HepG2 (cell line): Measurements from ENCODE around the gene BIRC6. TPM values are rescaled to one million over a fixed set of nuclear protein-coding genes. Genes with fewer than 3 reads are reported as not detected.

ENCODE experiments used
- ATAC-seq: fragments of 200-7000 bp; cut with Tn5 transposase; 3 replicates; pipeline ENCODE4 v1.9.1; 2020; ENCODE audit warnings: mild to moderate bottlenecking, moderate library complexity
- BruUV-seq: library from RNA; stranded (reverse); fragments of 400-500 nt; replicated peaks from 2 replicates; lab custom pipeline; 2021; lab: Mats Ljungman, UMichigan
- CTCF ChIA-PET: fragments of 300-600 bp; formaldehyde crosslinking; extraction: SDS; loops from one replicate; lab custom pipeline; 2021; ENCODE audit warnings: low total read pairs, inconsistent platforms, low intra/inter-chr PET ratio; lab: Yijun Ruan, JAX
- POLR2A ChIA-PET: fragments of 350-600 bp; sonication (Branson Sonifier 250); formaldehyde crosslinking; loops from one replicate; lab custom pipeline; 2020; ENCODE audit warnings: antibody characterized with exemption, inconsistent platforms; lab: Yijun Ruan, JAX
- DNase-seq: peaks from one replicate; pipeline ENCODE4 v3.0.0-alpha.2; 2015; ENCODE audit warnings: low spot score
- FAIRE-seq: peaks from 3 replicates; lab custom pipeline; 2011; peaks lifted over from hg19 to GRCh38; lab: Jason Lieb, UNC
- H2AFZ ChIP-seq: one replicate; pipeline ENCODE4 v1.6.1; 2011; ENCODE audit warnings: low read length, inconsistent platforms
- H3K27ac ChIP-seq: fragments of 300-600 bp; 3 replicates; pipeline ENCODE4 v1.8.0; 2011; ENCODE audit warnings: mixed run types, mild to moderate bottlenecking, mixed read lengths, low read length, inconsistent platforms; ENCODE audit not compliant: insufficient read depth; ENCODE audit errors: extremely low read length
- H3K27me3 ChIP-seq, 2 experiments: fragments of 200-600 bp in 1 of 2; 2 replicates in 1 of 2; 3 replicates in 1 of 2; pipeline versions ENCODE4 v1.6.0 to v1.8.0; 2011; ENCODE audit warnings: low read length in 2 of 2, mild to moderate bottlenecking in 2 of 2, moderate library complexity in 2 of 2, inconsistent platforms in 1 of 2; ENCODE audit not compliant: insufficient read depth in 2 of 2, control insufficient read depth in 1 of 2
- H3K36me3 ChIP-seq, 2 experiments: fragments of 200-600 bp in 1 of 2; replicated peaks in 1 of 2; 2 replicates in 1 of 2; 3 replicates in 1 of 2; pipeline versions ENCODE4 v1.5.1 to v1.8.0; 2011; ENCODE audit warnings: low read length in 2 of 2, inconsistent platforms in 1 of 2; ENCODE audit not compliant: insufficient read depth in 2 of 2, control insufficient read depth in 1 of 2
- H3K4me1 ChIP-seq: 2 replicates; pipeline ENCODE4 v1.5.1; 2012; ENCODE audit warnings: low read length, inconsistent platforms; ENCODE audit not compliant: insufficient read depth
- H3K4me2 ChIP-seq: 2 replicates; pipeline ENCODE4 v1.6.0; 2011; ENCODE audit warnings: low read depth, low read length, inconsistent platforms
- H3K4me3 ChIP-seq, 3 experiments: fragments of 200-600 bp in 1 of 3; sonication (generic), shearing (Covaris generic) in 1 of 3; replicated peaks in 1 of 3; 2 replicates each; pipeline ENCODE4 v1.5.1; 2011 to 2016; ENCODE audit warnings: low read length in 3 of 3, inconsistent platforms in 2 of 3, low read depth in 2 of 3, mild to moderate bottlenecking in 2 of 3, control low read depth in 1 of 3, mixed read lengths in 1 of 3; ENCODE audit not compliant: insufficient read depth in 1 of 3
- H3K79me2 ChIP-seq: one replicate; pipeline ENCODE4 v1.6.1; 2011; ENCODE audit warnings: low read length, inconsistent platforms; ENCODE audit not compliant: insufficient read depth
- H3K9ac ChIP-seq: 2 replicates; pipeline ENCODE4 v1.6.0; 2011; ENCODE audit warnings: mild to moderate bottlenecking, low read depth, low read length, inconsistent platforms; ENCODE audit not compliant: insufficient read depth
- H3K9me3 ChIP-seq: 2 replicates; pipeline ENCODE4 v1.5.1; 2012; ENCODE audit warnings: mild to moderate bottlenecking, low read length
- H4K20me1 ChIP-seq: 2 replicates; pipeline ENCODE4 v1.6.0; 2011; ENCODE audit warnings: inconsistent platforms, mild to moderate bottlenecking, low read length, moderate library complexity; ENCODE audit not compliant: insufficient read depth
- RBM22 ChIP-seq: fragments of 200-400 bp; formaldehyde crosslinking; optimal IDR thresholded peaks from 2 replicates; pipeline ENCODE3; 2017; ENCODE audit warnings: mild to moderate bottlenecking, low read length, moderate library complexity
- ZNF550 ChIP-seq: sonication (generic); formaldehyde crosslinking; IDR thresholded peaks from 2 replicates; pipeline ENCODE4 v1.4.0; 2020; ENCODE audit warnings: mild to moderate bottlenecking, missing genetic modification reagents, borderline replicate concordance
- ZNF776 ChIP-seq: sonication (generic); formaldehyde crosslinking; IDR thresholded peaks from 2 replicates; pipeline ENCODE4 v1.4.0; 2020; ENCODE audit warnings: mild to moderate bottlenecking, missing genetic modification reagents
- WGBS: methylation state at CpG from one replicate; pipeline ENCODE4 v1.1.6; 2017; ENCODE audit warnings: low lambda C conversion rate; 5-methylcytosine and 5-hydroxymethylcytosine counted together
- in situ Hi-C: cut with HindIII; loops from 2 replicates; pipeline ENCODE4 v1.10.0; 2017; ENCODE audit warnings: low pct_unique_long_range_greater_than_20kb; ENCODE audit not compliant: extremely low pct_ligation_motif_present
- intact Hi-C: fragments of 100-400 bp; cut with micrococcal nuclease; formaldehyde crosslinking; loops from one replicate; pipeline ENCODE4 v1.10.0; 2022; ENCODE audit not compliant: unreplicated experiment
- polyA plus RNA-seq, 8 experiments: library from polyadenylated mRNA; depleted of rRNA in 3 of 8; stranded (reverse) in 7 of 8; unstranded in 1 of 8; fragments of >200 nt; fragmentation: Illumina TruSeq in 4 of 8; extraction: Trizol in 4 of 8; gene quantifications; 2 replicates each; pipeline versions ENCODE4 v1.2.1 to v1.2.3, GENCODE V29; 2011 to 2016; ENCODE audit warnings: low read depth in 4 of 8, missing spikeins in 1 of 8, mixed read lengths in 1 of 8; ENCODE audit not compliant: insufficient read depth in 1 of 8
- total RNA-seq, 5 experiments: library from RNA; depleted of rRNA; stranded (reverse); fragments of >200 nt; fragmentation: Illumina TruSeq; extraction: Trizol; gene quantifications; 2 replicates each; pipeline ENCODE4 v1.2.3, GENCODE V29; 2016; ENCODE audit warnings: low read depth in 1 of 5
- TF ChIP-seq, protein P1 (sequence below): sonication (generic); formaldehyde crosslinking; IDR thresholded peaks from 2 replicates; pipeline ENCODE4 v1.5.0; 2020; ENCODE audit warnings: mild to moderate bottlenecking, missing genetic modification reagents
- TF ChIP-seq, protein P2 (sequence below): sonication (generic); formaldehyde crosslinking; IDR thresholded peaks from 2 replicates; pipeline ENCODE4 v1.9.0; 2022; ENCODE audit warnings: missing genetic modification reagents, mild to moderate bottlenecking, borderline replicate concordance
- TF ChIP-seq, protein P3 (sequence below): sonication (generic); formaldehyde crosslinking; IDR thresholded peaks from 2 replicates; pipeline ENCODE4 v1.4.0; 2020; ENCODE audit warnings: missing genetic modification reagents

The BIRC6 gene
- total and polyA plus RNA-seq, 2 of the 13 experiments (the other 11 are each of a cell fraction or from before 2014, with no cell fraction given): 65.6 to 120 TPM

DNA sequence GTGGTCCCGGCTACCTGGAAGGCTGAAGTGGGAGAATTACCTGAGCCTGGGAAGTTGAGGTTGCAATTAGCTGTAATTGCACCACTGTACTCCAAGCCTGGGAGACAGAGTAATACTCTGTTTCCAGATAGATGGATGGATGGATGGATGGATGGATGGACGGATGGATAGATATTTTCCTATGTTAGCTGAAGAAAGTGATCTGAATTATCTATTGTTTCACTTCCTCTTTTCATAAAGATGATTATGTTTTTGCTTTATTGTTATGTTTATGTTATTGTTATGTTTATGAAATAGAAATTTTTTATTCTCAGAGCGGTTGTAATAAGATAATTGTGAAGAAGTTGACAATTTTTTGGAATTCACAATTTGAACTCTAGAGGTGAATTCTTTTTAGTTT, 237.8 kb downstream of the BIRC6 start:
- Histone ChIP-seq H2AFZ (no peak overlapping the region), H3K36me3 (peaks cover 8 to 54% of the 10 kb centered on the region in 2 experiments; a peak in 4 of 5 replicates), H3K9me3 (no peaks in the 10 kb centered on the region), H3K79me2 (no peaks in the 10 kb centered on the region), H3K4me1 (no peaks in the 10 kb centered on the region), H4K20me1 (no peaks in the 10 kb centered on the region), H3K4me2 (no peak overlapping the region), H3K27ac (no peak overlapping the region), H3K9ac (no peak overlapping the region), H3K4me3 (no peak overlapping the region), H3K27me3 (no peaks in the 10 kb centered on the region)
- TF ChIP-seq ZNF550 (no peak), ZNF776 (CRISPR knock-in tag) (no peak), RBM22 (peak; percentile 65)
- TF ChIP-seq, protein P1, sequence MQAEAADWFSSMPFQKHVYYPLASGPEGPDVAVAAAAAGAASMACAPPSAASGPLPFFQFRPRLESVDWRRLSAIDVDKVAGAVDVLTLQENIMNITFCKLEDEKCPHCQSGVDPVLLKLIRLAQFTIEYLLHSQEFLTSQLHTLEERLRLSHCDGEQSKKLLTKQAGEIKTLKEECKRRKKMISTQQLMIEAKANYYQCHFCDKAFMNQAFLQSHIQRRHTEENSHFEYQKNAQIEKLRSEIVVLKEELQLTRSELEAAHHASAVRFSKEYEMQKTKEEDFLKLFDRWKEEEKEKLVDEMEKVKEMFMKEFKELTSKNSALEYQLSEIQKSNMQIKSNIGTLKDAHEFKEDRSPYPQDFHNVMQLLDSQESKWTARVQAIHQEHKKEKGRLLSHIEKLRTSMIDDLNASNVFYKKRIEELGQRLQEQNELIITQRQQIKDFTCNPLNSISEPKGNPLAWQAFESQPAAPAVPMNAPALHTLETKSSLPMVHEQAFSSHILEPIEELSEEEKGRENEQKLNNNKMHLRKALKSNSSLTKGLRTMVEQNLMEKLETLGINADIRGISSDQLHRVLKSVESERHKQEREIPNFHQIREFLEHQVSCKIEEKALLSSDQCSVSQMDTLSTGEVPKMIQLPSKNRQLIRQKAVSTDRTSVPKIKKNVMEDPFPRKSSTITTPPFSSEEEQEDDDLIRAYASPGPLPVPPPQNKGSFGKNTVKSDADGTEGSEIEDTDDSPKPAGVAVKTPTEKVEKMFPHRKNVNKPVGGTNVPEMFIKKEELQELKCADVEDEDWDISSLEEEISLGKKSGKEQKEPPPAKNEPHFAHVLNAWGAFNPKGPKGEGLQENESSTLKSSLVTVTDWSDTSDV: no peak
- intact Hi-C loops: no loop called here
- FAIRE-seq: no peak
- ATAC-seq: no peak
- ChIA-PET CTCF (no interaction called here), POLR2A (no interaction called here)
- no peak for DNase-seq
- WGBS: 97% methylated on average over 3 of the region's 3 CpGs
- BruUV-seq: no TSS peak
- in situ Hi-C loops: no loop called here

DNA sequence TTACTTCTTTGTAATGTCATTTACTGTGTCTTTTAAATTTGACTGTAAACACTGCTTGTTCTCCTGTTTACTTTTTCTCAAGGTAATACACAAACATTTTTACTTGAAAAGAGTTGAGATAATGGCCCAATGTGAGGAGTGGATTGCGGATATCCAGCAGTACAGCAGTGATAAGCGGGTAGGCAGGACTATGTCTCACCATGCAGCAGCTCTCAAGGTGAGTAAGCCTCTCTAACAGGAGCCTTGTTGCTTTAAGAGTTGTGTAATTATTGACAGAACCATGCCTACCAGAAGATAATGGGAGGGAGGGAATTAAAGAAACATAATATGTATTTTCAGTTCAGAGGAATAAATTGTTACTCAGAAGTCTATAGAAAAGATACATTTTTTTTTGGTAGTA, 254.5 kb downstream of the BIRC6 start:
- H3K4me1 ChIP-seq: peaks cover 14% of the 10 kb centered on the region; the same call in 1 of the 2 replicates
- intact Hi-C loops (no loop called here), in situ Hi-C loops (no loop called here)
- H3K36me3 ChIP-seq: peaks cover 25 to 63% of the 10 kb centered on the region in 2 experiments
- no TSS peak for BruUV-seq
- no peaks in the 10 kb centered on the region for H4K20me1 ChIP-seq
- WGBS: 95% methylated on average over 2 of the region's 2 CpGs
- H3K9me3 ChIP-seq: no peaks in the 10 kb centered on the region
- ATAC-seq (peak; percentile 71), DNase-seq (peak; percentile 31), FAIRE-seq (peak; percentile 8)
- H3K9ac ChIP-seq: no peak overlapping the region
- H2AFZ ChIP-seq: no peak overlapping the region
- no peaks in the 10 kb centered on the region for H3K27me3 ChIP-seq
- CTCF ChIA-PET: no interaction called here
- no peaks in the 10 kb centered on the region for H3K79me2 ChIP-seq
- H3K27ac ChIP-seq: no peak overlapping the region
- no peak overlapping the region for H3K4me2 ChIP-seq
- no peak overlapping the region for H3K4me3 ChIP-seq
- POLR2A ChIA-PET: no interaction called here
- TF ChIP-seq, protein P2, sequence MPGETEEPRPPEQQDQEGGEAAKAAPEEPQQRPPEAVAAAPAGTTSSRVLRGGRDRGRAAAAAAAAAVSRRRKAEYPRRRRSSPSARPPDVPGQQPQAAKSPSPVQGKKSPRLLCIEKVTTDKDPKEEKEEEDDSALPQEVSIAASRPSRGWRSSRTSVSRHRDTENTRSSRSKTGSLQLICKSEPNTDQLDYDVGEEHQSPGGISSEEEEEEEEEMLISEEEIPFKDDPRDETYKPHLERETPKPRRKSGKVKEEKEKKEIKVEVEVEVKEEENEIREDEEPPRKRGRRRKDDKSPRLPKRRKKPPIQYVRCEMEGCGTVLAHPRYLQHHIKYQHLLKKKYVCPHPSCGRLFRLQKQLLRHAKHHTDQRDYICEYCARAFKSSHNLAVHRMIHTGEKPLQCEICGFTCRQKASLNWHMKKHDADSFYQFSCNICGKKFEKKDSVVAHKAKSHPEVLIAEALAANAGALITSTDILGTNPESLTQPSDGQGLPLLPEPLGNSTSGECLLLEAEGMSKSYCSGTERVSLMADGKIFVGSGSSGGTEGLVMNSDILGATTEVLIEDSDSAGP (CRISPR knock-in tag): peak; percentile 41; the same call in 1 of the 2 replicates
- TF ChIP-seq, protein P3, sequence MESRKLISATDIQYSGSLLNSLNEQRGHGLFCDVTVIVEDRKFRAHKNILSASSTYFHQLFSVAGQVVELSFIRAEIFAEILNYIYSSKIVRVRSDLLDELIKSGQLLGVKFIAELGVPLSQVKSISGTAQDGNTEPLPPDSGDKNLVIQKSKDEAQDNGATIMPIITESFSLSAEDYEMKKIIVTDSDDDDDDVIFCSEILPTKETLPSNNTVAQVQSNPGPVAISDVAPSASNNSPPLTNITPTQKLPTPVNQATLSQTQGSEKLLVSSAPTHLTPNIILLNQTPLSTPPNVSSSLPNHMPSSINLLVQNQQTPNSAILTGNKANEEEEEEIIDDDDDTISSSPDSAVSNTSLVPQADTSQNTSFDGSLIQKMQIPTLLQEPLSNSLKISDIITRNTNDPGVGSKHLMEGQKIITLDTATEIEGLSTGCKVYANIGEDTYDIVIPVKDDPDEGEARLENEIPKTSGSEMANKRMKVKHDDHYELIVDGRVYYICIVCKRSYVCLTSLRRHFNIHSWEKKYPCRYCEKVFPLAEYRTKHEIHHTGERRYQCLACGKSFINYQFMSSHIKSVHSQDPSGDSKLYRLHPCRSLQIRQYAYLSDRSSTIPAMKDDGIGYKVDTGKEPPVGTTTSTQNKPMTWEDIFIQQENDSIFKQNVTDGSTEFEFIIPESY (CRISPR knock-in tag): 0 out of 2 replicates have a peak, but pooled peaks have one; percentile 35
